Skeletal muscle tissue (tissue), 4 donors: Measurements from ENCODE around the gene RACK1. TPM values are rescaled to one million over a fixed set of nuclear protein-coding genes. Genes with fewer than 3 reads are reported as not detected.

Experiments
- H3K27ac ChIP-seq: one replicate; pipeline ENCODE4 v1.7.0; 2013; ENCODE audit warnings: mild to moderate bottlenecking, low read depth, low read length, inconsistent platforms
- H3K27me3 ChIP-seq, 3 donors: one replicate each; pipeline ENCODE4 v1.7.0; 2013; ENCODE audit warnings: low read length in 3 of 3; ENCODE audit not compliant: control insufficient read depth in 3 of 3, insufficient read depth in 3 of 3
- H3K36me3 ChIP-seq, 3 donors: one replicate each; pipeline ENCODE4 v1.7.0; 2013; ENCODE audit warnings: low read length in 3 of 3; ENCODE audit not compliant: control insufficient read depth in 3 of 3, insufficient read depth in 3 of 3
- H3K4me1 ChIP-seq, 3 donors: one replicate each; pipeline ENCODE4 v1.7.0; 2013; ENCODE audit warnings: low read length in 3 of 3, mild to moderate bottlenecking in 3 of 3; ENCODE audit not compliant: control insufficient read depth in 3 of 3, insufficient read depth in 3 of 3
- H3K4me3 ChIP-seq, 3 donors: one replicate each; pipeline ENCODE4 v1.7.0; 2013; ENCODE audit warnings: low read length in 3 of 3
- H3K9ac ChIP-seq, 3 donors: one replicate each; pipeline ENCODE4 v1.7.0; 2013; ENCODE audit warnings: low read length in 3 of 3, mild to moderate bottlenecking in 3 of 3, moderate library complexity in 2 of 3, low read depth in 1 of 3
- H3K9me3 ChIP-seq, 3 donors: one replicate each; pipeline ENCODE4 v1.7.0; 2013; ENCODE audit warnings: low read length in 3 of 3; ENCODE audit not compliant: control insufficient read depth in 3 of 3
- total RNA-seq: library from RNA; depleted of rRNA; stranded (reverse); fragments of >200 nt; gene quantifications from one replicate; pipeline ENCODE4 v1.2.3, GENCODE V29; 2014
- donor health status: Osteomylitis.

RACK1 gene
- total RNA-seq, 1 donor from 2014 or later = 4,748 TPM

DNA sequence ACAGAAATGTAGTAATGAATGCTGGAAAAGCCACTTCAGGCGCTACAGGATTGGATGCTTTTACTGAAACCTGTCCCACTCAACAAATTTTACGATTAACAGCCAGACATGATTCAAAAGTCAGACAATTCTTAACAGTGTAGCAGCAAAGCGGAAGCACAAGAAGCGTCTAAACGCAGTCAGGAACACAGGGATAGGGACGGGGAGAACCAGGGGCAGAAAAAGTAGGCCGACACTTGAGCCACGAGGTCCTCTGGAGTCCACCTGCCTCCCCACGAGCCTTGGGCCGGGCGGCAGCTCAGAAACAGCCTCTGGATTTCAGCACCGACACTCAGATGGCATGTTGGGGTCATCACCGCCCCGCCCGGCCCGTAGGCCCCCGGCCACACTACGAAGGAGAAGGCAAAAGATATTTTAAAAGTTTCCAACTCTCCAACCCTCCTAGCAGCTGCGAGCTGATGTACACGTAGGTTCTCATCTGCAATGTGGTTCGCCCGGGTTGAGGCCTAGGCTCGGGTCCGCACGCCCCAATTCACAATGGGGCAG is 615 bp downstream of the RACK1 start:
- Histone ChIP-seq H3K4me3 (peak overlapping the region; percentile 87 to 99 (median 98)), H3K27me3 (no peaks in the 10 kb centered on the region), H3K27ac (peak overlapping the region; percentile 97), H3K36me3 (peaks cover 32 to 35% (median 35%) of the 10 kb centered on the region in 3 donors), H3K9ac (peak overlapping the region; percentile 96 to 99 (median 98)), H3K4me1 (peaks cover 45 to 61% (median 49%) of the 10 kb centered on the region in 3 donors), H3K9me3 (no peaks in the 10 kb centered on the region)

GRCh38 chr5:181242031-181242451 is 1.7 kb downstream of the RACK1 start:
- peaks cover 43 to 45% (median 45%) of the 10 kb centered on the region in 3 donors for H3K36me3 ChIP-seq

GRCh38 chr5:181241393-181241975 is 2.2 kb downstream of the RACK1 start:
- no peaks in the 10 kb centered on the region for H3K27me3 ChIP-seq
- peak overlapping the region; percentile 97 for H3K27ac ChIP-seq
- H3K4me1 ChIP-seq = peaks cover 36 to 53% (median 37%) of the 10 kb centered on the region in 3 donors
- H3K9ac ChIP-seq = peak overlapping the region; percentile 96 to 99 (median 98)
- H3K9me3 ChIP-seq = no peaks in the 10 kb centered on the region
- peaks cover 48 to 51% (median 51%) of the 10 kb centered on the region in 3 donors for H3K36me3 ChIP-seq
- H3K4me3 ChIP-seq = peak overlapping the region in 2 of 3 donors; percentile 87 to 98

More at GRCh38 chr5:181242031-181242451, 1.7 kb downstream of the RACK1 start:
- H3K9me3 ChIP-seq = no peaks in the 10 kb centered on the region
- no peaks in the 10 kb centered on the region for H3K27me3 ChIP-seq
- peaks cover 38 to 56% (median 40%) of the 10 kb centered on the region in 3 donors for H3K4me1 ChIP-seq
- H3K4me3 ChIP-seq = peak overlapping the region; percentile 87 to 99 (median 98)
- peak overlapping the region; percentile 96 to 99 (median 98) for H3K9ac ChIP-seq
- H3K27ac ChIP-seq = peak overlapping the region; percentile 97

- Histone ChIP-seq H3K9me3 (no peaks in the 10 kb centered on the region), H3K9ac (peak overlapping the region in 1 of 3 donors; percentile 17), H3K4me1 (peaks cover 21 to 35% (median 22%) of the 10 kb centered on the region in 3 donors), H3K27me3 (no peaks in the 10 kb centered on the region), H3K36me3 (peaks cover 69 to 70% (median 70%) of the 10 kb centered on the region in 3 donors), H3K27ac (no peak overlapping the region), H3K4me3 (no peak overlapping the region)
These were observed 4.5 kb downstream of the RACK1 start for GRCh38 chr5:181239062-181239663.

GRCh38 chr5:181237729-181238385 is 5.8 kb downstream of the RACK1 start:
- H3K36me3 ChIP-seq = peaks cover 78 to 81% (median 79%) of the 10 kb centered on the region in 3 donors
- no peak overlapping the region for H3K9ac ChIP-seq
- H3K4me1 ChIP-seq = peaks cover 17 to 27% (median 20%) of the 10 kb centered on the region in 3 donors
- no peaks in the 10 kb centered on the region for H3K27me3 ChIP-seq
- no peak overlapping the region for H3K27ac ChIP-seq
- no peak overlapping the region for H3K4me3 ChIP-seq
- no peaks in the 10 kb centered on the region for H3K9me3 ChIP-seq

DNA sequence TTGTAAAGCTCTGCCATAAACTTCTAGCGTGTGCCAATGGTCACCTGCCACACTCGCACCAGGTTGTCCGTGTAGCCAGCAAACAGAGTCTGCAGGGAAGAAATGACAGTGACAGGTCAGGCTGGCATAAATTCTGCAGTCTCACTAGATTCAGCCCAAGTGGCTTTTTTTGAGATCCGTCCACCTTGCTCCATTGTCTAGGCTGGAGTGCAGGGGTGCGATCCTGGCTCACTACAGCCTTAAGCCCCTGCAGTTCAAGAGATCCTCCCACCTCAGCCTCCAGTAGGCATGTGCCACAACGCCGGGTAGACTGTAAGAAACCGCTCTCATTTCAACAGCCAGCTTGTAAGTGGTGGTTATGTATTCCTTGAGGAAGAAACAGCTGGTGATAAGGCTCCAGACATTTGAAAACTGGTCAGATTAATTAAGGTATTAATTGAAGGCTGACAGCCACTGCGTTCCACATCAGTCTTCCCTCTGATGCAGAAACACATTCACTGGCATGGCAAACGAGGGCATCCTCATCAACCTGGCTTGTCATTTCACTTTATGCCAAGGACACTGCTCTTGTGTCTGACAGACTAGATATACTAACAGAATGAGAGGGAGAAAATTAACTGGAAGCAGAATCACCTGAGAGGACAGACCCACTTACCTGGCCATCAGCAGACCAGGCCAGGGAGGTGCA is 6.6 kb downstream of the RACK1 start:
- Histone ChIP-seq H3K4me1 (peaks cover 9 to 20% (median 12%) of the 10 kb centered on the region in 3 donors), H3K9me3 (no peaks in the 10 kb centered on the region), H3K27ac (no peak overlapping the region), H3K36me3 (peaks cover 78 to 88% (median 83%) of the 10 kb centered on the region in 3 donors), H3K4me3 (no peak overlapping the region), H3K27me3 (no peaks in the 10 kb centered on the region), H3K9ac (no peak overlapping the region)

- H3K9me3 ChIP-seq = no peaks in the 10 kb centered on the region
- no peak overlapping the region for H3K27ac ChIP-seq
- H3K36me3 ChIP-seq = peaks cover 76 to 85% (median 78%) of the 10 kb centered on the region in 3 donors
- peaks cover 3 to 13% (median 6%) of the 10 kb centered on the region in 3 donors for H3K4me1 ChIP-seq
- H3K9ac ChIP-seq = no peak overlapping the region
- H3K4me3 ChIP-seq = no peak overlapping the region
- H3K27me3 ChIP-seq = no peaks in the 10 kb centered on the region
These were observed 7.2 kb downstream of the RACK1 start for GRCh38 chr5:181236471-181236870.

DNA sequence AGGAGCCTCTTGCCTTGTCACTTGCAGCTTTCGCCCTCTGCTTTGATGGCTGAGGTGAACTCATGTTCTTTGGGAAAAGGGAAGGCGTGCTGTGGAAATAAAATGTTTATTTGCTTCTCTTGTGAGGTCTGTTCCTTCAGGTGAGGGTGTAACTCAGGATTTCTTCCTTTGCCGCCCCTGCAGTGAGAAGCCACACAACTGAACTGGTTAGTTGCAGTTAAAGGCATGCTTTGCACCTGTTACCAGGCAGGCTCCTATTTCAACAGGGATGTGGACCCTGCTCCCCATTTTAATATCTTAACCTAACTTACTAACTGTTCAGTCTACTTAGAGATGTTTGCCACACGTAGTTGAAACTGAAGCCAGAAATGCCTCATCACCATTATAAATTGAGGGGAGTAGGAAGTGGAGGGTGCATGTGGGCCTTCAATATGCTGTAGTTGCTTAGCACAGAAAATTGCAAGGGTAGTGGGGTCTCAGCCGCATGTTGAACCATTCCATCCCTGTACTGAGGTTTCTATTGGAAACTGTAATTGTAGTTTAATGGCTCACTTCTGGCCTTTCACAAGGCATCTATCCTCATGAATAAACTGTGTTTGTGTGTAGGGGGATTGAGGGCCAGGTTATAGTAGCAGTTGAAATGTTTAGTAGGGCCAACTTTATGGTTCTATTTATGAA is 7.9 kb downstream of the RACK1 start:
- H3K36me3 ChIP-seq = peaks cover 75 to 85% (median 76%) of the 10 kb centered on the region in 3 donors
- no peaks in the 10 kb centered on the region for H3K27me3 ChIP-seq
- H3K4me1 ChIP-seq = peaks cover 0 to 7% (median 0%) of the 10 kb centered on the region in 3 donors
- H3K4me3 ChIP-seq = no peak overlapping the region
- H3K9ac ChIP-seq = no peak overlapping the region
- no peak overlapping the region for H3K27ac ChIP-seq
- no peaks in the 10 kb centered on the region for H3K9me3 ChIP-seq

DNA sequence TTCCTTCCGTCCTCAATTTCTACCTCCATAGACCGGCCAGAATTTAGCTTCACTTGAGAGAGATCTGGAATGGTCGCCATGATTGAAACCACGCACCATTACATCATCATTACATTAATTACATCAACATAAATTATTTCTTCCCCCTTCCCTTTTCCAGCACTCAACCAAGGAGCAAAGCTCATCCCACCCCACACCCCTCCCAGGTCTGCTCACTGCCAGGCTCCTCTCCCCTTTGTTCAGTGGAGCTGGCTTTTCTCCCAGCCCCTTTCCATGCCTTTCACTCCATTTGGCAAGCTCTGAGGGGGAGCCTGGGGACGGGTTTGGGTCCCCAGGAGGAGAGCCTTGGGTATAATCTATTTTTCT is 8.4 kb downstream of the RACK1 start:
- H3K9me3 ChIP-seq = no peaks in the 10 kb centered on the region
- peaks cover 0 to 6% (median 0%) of the 10 kb centered on the region in 3 donors for H3K4me1 ChIP-seq
- H3K9ac ChIP-seq = no peak overlapping the region
- no peaks in the 10 kb centered on the region for H3K27me3 ChIP-seq
- H3K4me3 ChIP-seq = no peak overlapping the region
- peaks cover 78 to 86% (median 79%) of the 10 kb centered on the region in 3 donors for H3K36me3 ChIP-seq
- H3K27ac ChIP-seq = no peak overlapping the region
